Loucy (cell line): ENCODE measurements around the gene HTR2B.

Experiments used
- H2AFZ ChIP-seq: fragments of 200-600 bp; sonication (generic); 2 replicates; pipeline ENCODE4 v1.6.0; 2016; ENCODE audit warnings: antibody characterized with exemption, mild to moderate bottlenecking, low read length, moderate library complexity
- H3F3A ChIP-seq: fragments of 200-600 bp; 2 replicates; pipeline ENCODE4 v1.6.0; 2016; ENCODE audit warnings: antibody characterized with exemption, low read depth, mild to moderate bottlenecking
- H3K27me3 ChIP-seq: fragments of 200-600 bp; sonication (generic); 2 replicates; pipeline ENCODE4 v1.6.1; 2014; ENCODE audit warnings: low read length, mild to moderate bottlenecking; ENCODE audit not compliant: insufficient read depth, poor library complexity, severe bottlenecking
- H3K36me3 ChIP-seq: fragments of 200-600 bp; sonication (generic); 2 replicates; pipeline ENCODE4 v1.6.1; 2016; ENCODE audit warnings: low read length; ENCODE audit not compliant: insufficient read depth
- H3K4me1 ChIP-seq: fragments of 200-600 bp; sonication (generic); 2 replicates; pipeline ENCODE4 v1.5.1; 2014; ENCODE audit warnings: low read length, mild to moderate bottlenecking; ENCODE audit not compliant: insufficient read depth, poor library complexity, severe bottlenecking
- H3K4me2 ChIP-seq: fragments of 200-600 bp; sonication (generic); 2 replicates; pipeline ENCODE4 v1.6.0; 2014; ENCODE audit warnings: antibody characterized with exemption, low read length, low read depth, mild to moderate bottlenecking; ENCODE audit not compliant: poor library complexity, severe bottlenecking
- H3K4me3 ChIP-seq: fragments of 200-600 bp; sonication (generic); 2 replicates; pipeline ENCODE4 v1.5.1; 2014; ENCODE audit warnings: low read length, mild to moderate bottlenecking, mixed read lengths; ENCODE audit not compliant: poor library complexity, severe bottlenecking
- H3K79me2 ChIP-seq: fragments of 200-600 bp; sonication (generic); 2 replicates; pipeline ENCODE4 v1.6.1; 2014; ENCODE audit warnings: low read length; ENCODE audit not compliant: insufficient read depth
- H3K9ac ChIP-seq: fragments of 200-600 bp; sonication (generic); 2 replicates; pipeline ENCODE4 v1.6.0; 2014; ENCODE audit warnings: mild to moderate bottlenecking, low read depth, low read length, moderate library complexity; ENCODE audit not compliant: poor library complexity, severe bottlenecking
- H3K9me2 ChIP-seq: fragments of 200-600 bp; sonication (generic); replicated peaks from 2 replicates; pipeline ENCODE4 v1.6.1; 2016; ENCODE audit warnings: low read depth, low read length, mixed read lengths
- H3K9me3 ChIP-seq: fragments of 200-600 bp; sonication (generic); 2 replicates; pipeline ENCODE4 v1.6.1; 2014; ENCODE audit warnings: mild to moderate bottlenecking, antibody characterized with exemption, low read length, low read depth; ENCODE audit not compliant: insufficient read depth
- H4K20me1 ChIP-seq: fragments of 200-600 bp; sonication (generic); 2 replicates; pipeline ENCODE4 v1.6.0; 2014; ENCODE audit warnings: antibody characterized with exemption, low read length, mild to moderate bottlenecking; ENCODE audit not compliant: insufficient read depth, poor library complexity, severe bottlenecking
- EZH2phosphoT487 ChIP-seq: fragments of 200-600 bp; IDR thresholded peaks from 2 replicates; pipeline ENCODE4 v1.6.1; 2018; ENCODE audit warnings: antibody characterized with exemption, mild to moderate bottlenecking, moderate library complexity, borderline replicate concordance
- TF ChIP-seq, protein P1 (sequence below): fragments of 200-600 bp; sonication (generic); conservative IDR thresholded peaks from 2 replicates; pipeline ENCODE4 v1.5.1; 2014; ENCODE audit warnings: mild to moderate bottlenecking, antibody characterized with exemption, low read length

HTR2B gene

DNA sequence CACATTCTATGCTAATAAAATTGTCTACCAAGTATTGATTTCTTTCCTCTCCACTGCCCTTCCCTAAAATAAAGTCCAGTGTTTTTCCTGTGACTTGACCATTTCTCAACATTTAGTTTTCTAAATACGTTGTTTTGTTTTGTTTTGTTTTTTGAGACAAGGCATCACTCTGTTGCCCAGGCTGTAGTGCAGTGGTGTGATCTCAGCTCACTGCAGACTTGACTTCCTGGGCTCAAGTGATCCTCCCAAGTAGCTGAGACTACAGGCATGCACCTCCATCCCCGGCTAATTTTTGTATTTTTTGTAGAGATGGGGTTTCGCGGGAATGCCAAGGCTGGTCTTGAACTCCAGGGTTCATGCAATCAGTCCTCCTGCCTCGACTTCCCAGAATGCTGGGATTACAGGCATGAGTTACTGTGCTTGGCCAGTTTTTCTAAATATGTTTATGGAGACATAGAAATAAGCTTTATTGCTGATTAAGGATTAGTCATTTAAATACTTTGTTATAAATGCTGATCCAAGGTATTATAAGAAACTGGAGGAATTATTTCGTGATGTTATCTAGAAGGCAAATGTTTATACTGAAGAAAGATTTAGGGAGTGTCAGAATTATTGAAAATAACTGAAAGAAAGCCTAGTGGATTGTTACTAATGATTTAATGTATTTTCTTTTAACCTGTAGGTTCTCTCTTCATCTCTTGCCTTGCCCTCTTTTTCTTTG lies 5.7 kb upstream of the HTR2B start:
- H3K9me3 ChIP-seq = no peaks in the 10 kb centered on the region
- no peak for TF ChIP-seq EZH2phosphoT487
- TF ChIP-seq, protein P1, sequence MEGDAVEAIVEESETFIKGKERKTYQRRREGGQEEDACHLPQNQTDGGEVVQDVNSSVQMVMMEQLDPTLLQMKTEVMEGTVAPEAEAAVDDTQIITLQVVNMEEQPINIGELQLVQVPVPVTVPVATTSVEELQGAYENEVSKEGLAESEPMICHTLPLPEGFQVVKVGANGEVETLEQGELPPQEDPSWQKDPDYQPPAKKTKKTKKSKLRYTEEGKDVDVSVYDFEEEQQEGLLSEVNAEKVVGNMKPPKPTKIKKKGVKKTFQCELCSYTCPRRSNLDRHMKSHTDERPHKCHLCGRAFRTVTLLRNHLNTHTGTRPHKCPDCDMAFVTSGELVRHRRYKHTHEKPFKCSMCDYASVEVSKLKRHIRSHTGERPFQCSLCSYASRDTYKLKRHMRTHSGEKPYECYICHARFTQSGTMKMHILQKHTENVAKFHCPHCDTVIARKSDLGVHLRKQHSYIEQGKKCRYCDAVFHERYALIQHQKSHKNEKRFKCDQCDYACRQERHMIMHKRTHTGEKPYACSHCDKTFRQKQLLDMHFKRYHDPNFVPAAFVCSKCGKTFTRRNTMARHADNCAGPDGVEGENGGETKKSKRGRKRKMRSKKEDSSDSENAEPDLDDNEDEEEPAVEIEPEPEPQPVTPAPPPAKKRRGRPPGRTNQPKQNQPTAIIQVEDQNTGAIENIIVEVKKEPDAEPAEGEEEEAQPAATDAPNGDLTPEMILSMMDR = no peak
- peaks cover 5% of the 10 kb centered on the region; the same call in 1 of the 2 replicates for H3K79me2 ChIP-seq
- no peak overlapping the region for H3K9ac ChIP-seq
- peaks cover under 1% of the 10 kb centered on the region for H3K4me1 ChIP-seq
- no peaks in the 10 kb centered on the region for H3K36me3 ChIP-seq
- no peak overlapping the region for H3K4me3 ChIP-seq
- no peaks in the 10 kb centered on the region for H3K9me2 ChIP-seq
- no peaks in the 10 kb centered on the region; the same call in 1 of the 2 replicates for H3F3A ChIP-seq
- H3K27me3 ChIP-seq = no peaks in the 10 kb centered on the region
- H3K4me2 ChIP-seq = no peak overlapping the region
- no peak overlapping the region for H2AFZ ChIP-seq
- peaks cover 3% of the 10 kb centered on the region for H4K20me1 ChIP-seq

DNA sequence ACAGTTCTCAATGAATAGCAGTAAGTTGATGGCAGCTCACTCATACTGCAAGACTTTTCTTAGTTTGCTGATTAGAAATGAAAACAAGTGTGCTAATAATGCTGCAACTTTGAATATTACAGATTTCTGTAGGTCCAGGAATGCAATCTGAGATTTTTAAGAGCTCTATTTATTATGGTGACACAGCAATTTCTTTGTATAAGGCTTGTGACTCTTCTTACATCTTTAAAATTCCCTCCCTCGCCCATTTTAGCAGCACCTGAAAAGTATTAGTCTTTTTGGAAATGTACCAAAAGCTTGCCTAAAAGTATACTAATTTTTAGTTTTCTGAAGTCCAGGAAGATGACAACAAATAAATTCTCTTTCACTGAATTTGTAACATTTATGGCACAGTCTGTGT lies 4.4 kb upstream of the HTR2B start:
- no peak overlapping the region for H3K4me2 ChIP-seq
- no peak for TF ChIP-seq EZH2phosphoT487
- TF ChIP-seq, protein P1 = no peak
- peaks cover 13% of the 10 kb centered on the region for H3K4me1 ChIP-seq
- no peaks in the 10 kb centered on the region for H3K27me3 ChIP-seq
- peaks cover 4% of the 10 kb centered on the region; the same call in 1 of the 2 replicates for H3K79me2 ChIP-seq
- H3K9me3 ChIP-seq = no peaks in the 10 kb centered on the region
- no peaks in the 10 kb centered on the region for H3K36me3 ChIP-seq
- H3K4me3 ChIP-seq = no peak overlapping the region
- H2AFZ ChIP-seq = no peak overlapping the region
- no peaks in the 10 kb centered on the region for H3K9me2 ChIP-seq
- no peak overlapping the region for H3K9ac ChIP-seq
- no peaks in the 10 kb centered on the region; the same call in 1 of the 2 replicates for H3F3A ChIP-seq
- peaks cover 3% of the 10 kb centered on the region for H4K20me1 ChIP-seq

DNA sequence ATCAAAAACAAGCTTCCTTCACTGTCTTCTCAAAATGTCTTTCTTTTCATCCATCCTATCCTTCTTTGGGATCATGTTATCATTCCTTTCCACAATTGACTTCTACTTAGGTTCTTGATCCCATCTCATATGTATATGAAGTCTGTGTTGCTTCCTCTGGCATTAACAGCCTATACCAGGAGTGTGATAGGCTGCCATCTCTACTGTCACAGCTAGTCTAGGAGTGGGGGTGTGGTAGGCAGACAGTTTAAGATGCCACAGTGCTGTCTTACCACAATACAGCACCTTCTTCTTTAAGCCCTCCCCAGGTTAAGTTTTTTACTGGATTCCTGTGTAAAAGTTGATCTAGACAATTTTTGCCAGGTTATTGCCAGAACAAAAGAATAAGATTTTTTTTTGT lies 3.7 kb upstream of the HTR2B start:
- TF ChIP-seq, protein P1 = no peak
- TF ChIP-seq EZH2phosphoT487 = no peak
- Histone ChIP-seq H2AFZ (no peak overlapping the region), H3K9me2 (no peaks in the 10 kb centered on the region), H4K20me1 (peaks cover 3% of the 10 kb centered on the region), H3K79me2 (peaks cover 2% of the 10 kb centered on the region; the same call in 1 of the 2 replicates), H3F3A (no peaks in the 10 kb centered on the region; the same call in 1 of the 2 replicates), H3K4me2 (no peak overlapping the region), H3K4me3 (no peak overlapping the region), H3K9ac (no peak overlapping the region), H3K4me1 (peaks cover 15% of the 10 kb centered on the region), H3K36me3 (no peaks in the 10 kb centered on the region), H3K9me3 (no peaks in the 10 kb centered on the region), H3K27me3 (no peaks in the 10 kb centered on the region)
